ENCODE results near the gene BCAP31.
"Not testable (repeated sequence)": the region's sequence is repeated elsewhere in the genome, so short reads cannot be mapped to it uniquely, and the experiment has no call there.

BCAP31 gene

DNA sequence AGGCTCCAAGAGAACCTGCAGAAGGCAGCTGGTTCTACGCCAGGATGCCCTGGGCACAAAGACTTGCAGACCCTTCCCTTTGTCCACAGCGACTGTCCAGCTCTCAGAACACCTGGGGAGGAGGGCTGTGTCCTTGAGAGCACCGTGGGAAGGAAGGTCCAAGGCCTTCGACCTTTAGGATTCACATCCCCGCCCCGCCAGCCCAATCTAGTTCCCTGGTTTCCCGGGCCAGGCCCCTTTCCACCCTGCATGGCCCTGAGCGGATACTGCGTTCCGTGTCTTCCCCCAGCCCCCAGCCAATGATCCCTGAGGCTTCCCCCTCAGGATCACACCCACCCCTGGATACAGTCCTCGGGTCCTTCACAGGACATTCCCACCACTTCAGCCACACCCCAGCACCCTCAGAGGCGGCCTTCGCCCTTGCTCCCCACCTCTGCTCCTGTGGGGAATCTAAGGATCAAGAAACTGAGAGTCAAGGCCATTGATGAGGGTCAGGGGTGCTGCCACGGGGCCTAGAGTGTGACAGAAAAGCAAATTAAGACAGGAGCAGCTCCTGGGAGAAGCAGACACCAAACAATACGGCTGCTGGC lies 9.6 kb upstream of the BCAP31 start:
- no peak for DNase-seq

DNA sequence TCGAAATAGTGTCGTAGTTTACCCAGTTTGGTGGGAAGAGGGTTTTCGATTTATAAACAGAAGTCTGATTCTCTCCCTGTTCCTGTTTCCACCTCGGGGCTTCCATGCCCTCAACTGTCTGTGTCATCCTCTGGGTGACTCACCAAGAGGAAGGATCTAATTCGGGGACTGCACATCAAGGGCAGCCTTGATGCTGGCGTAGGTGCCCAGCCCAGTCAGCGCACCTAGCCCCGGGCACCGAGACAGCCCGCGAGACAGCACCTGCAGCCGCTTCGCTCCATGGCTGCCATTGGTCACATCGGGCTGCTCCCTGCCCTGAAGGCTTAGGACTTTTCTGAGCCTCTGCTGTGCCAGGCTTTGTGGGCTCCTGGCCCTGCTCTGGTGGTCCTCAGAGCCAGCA lies 8.2 kb upstream of the BCAP31 start:
- peak in 1 of 2 donors; percentile 38 for DNase-seq

DNA sequence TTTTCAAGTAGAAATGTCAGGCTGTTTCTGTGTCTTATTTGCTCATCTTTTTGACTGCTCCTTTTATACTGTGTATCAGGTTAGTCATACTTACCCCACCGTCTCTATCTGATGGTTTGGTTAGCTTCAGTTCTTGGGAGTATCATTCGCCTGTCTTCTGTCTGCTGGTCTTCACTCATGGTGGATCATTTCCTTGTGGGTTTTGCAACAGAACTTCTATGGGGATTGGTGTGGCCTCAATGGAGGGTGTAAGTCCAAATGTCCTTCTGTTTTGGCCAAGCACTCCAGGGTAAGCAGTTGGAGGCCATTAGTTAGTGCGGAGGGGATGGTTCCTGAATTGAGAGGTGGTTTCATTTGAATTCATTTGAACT lies 7.6 kb upstream of the BCAP31 start:
- no peak for DNase-seq

DNA sequence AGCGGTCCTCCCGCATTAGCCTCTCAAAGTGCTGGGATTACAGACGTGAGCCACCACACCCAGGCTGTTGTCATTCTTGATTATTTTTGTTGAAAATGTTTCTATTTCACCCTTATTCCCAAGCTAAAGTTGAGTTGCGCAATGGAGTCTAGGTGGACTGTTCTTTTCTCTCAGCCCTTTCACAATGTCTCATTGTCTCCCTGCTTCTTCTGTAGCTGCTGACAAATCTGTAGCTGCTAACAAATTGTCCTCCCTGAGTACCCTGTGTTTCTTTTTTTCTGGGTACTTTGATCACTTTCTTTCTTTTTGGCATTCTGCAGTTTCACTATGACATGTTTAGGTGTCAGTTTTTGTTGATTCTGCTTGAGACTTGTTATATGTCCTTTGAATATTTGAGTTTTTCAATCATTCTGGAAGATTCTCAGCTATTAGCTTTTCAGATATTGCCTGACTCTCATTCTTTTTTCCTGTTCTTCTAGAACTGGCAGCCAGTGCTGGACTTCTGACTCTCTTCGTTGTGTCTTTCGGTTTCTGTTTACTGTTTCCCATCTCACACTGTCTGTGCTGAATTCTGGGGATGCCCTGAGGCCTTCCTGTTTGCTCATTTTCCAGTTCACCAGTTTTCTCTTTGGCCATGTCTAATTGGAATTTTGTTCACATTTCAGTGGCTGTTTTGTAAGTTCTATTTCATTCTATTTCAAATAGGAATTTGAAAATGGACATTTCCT lies 7.1 kb upstream of the BCAP31 start:
- no peak for DNase-seq

DNA sequence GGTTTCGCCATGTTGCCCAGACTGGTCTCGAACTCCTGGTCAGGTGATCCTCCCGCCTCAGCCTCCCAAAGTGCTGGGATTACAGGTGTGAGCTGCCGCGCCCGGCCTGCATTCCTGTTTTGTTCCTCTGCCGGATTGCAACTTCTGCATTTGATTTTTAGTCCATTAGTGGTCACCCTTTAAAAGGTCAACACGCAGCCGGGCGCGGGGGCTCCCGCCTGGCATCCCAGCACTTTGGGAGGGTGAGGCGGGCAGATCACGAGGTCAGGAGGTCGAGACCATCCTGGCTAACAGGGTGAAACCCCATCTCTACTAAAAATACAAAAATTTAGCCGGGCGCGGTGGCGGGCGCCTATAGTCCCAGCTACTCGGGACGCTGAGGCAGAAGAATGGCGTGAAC lies 5.9 kb upstream of the BCAP31 start:
- not testable (repeated sequence) for DNase-seq

DNA sequence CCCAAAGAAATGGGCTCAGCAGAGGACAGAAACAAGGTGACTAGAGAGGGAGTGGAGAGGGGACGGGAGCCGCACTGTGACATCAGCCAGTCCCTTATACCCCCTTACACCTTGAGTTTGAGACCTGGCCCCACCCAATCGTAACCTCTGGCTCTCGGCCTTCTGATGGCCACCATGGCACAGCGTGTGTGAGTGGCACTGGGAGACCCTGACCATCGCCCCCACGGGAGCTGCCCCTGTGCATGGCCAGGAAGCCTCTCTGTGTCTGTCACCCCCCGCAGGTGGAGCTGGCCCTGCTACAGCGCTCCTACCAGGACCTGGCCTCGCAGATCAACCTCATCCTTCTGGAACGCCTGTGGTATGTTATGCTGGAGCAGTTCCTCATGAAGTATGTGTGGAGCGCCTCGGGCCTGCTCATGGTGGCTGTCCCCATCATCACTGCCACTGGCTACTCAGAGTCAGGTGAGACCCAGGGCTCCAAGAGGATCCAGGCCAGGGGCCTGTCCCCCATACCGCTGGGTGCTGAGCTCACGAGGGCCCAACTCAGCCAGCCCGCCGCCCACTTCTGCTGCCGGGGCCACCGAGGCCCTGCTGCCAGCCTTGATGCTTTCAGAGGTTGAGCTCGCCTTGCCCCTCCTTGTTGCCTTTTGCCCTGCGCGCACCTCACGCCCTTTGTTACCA lies 4.9 kb upstream of the BCAP31 start:
- DNase-seq = no peak

DNA sequence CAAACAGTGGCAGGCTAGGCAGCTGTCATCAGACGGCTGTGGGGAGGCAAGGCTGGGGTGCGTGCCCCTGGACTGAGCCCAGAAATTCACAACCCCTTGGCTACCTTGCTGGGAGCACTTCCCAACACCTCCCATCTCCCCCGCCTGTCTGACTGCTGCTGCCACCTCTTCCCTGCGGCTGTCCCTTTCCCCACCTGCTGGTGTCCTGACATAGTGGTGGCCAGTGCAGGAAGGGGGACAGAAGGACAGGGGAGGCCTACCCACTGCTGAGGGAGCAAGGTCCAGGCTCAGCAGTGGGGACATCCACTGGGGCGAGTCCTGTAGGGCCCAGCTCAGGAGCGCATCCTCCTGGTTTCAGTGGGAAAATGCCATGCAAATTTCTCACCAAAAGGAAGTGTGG lies 3.9 kb upstream of the BCAP31 start:
- no peak for DNase-seq

DNA sequence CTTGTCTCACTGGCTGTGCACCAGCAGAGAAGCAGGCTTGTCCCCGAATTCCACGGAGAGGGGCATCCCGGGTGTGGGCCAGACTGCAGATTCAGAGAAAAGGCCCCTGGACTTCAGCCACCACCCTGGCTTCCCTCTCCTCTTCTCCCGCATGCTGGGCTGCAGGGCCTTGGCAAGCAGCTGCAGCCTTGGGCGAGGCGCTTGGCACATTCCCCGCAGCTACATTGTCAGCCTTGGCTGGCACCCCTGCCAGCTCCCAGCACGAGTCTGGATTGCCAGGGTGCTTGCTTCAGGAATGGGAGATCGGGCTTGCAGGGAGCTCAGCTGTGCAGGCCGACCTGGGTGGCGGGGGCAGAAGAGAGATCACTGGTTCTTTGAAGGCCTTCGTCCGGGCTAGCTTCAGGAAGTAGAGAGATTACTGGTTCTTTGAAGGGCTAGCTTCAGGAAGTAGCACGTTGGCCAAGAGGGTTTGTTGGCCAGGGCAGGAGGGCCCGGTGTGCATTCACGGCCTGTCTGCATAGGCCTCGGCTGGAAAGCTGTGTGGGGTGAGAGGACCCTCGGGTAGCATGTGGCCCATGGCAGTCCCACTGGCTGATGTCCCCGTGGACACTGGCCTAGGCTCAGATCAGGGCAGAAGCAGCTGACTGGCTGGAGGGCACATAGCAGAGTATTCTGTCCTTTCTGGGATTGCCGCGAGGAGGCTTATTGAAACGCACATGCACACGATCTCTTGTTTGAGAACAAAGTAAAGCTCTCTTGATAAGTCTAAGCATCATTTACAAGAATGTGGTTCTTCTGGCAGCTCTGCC lies 3.1 kb upstream of the BCAP31 start:
- no peak for DNase-seq

DNA sequence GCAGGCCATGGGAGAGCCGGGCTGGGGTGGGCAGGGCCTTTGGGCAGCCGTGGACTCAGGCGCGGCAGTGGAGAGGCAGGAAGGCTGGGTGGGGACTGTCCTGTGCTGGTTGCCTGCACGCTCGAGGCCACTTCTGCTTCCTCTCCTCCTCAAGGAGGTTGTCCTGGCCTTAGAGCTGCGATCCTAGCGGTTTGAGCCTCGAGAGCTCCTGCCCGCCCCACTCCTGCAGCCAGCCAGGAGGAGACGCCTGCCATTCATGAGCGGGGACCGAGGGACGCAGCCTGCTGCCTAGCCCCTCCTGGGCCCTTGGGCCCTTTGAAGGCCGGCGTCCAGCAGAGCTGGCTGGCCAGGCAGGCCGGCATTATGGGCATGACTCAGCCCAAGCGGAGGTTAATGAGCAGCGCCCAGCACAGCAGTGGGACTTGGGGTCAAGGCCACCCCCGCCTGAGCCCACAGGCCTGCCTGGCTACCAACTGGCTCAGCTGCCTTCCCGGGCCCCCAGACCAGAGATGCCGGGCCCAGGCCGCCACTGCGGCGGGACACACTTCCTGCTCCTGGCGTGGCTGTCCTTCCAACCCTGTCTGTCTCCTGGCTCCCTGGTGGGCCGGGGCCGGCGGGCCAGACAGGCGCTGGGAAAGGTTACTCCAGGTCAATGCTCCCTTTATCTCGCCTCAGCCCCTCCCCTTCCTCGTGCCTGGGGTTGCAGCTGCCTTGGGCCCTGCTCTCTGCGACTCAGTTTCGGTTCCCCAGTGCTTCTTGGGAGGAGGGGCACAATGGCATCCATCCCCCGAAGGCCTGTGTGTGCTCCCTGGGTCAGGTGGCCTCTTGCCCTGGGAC lies 2.3 kb upstream of the BCAP31 start:
- peak; percentile 52 to 74 for DNase-seq

DNA sequence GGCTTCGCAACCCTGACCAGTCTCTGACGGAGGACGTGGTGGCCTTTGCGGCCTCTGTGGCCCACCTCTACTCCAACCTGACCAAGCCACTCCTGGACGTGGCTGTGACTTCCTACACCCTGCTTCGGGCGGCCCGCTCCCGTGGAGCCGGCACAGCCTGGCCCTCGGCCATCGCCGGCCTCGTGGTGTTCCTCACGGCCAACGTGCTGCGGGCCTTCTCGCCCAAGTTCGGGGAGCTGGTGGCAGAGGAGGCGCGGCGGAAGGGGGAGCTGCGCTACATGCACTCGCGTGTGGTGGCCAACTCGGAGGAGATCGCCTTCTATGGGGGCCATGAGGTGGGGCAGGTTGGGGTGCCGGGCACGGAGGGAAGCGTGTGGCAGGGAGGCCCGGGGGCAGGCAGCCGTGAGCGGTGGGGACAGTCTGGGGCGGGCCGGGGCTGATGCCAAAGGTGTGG lies 1.7 kb upstream of the BCAP31 start:
- DNase-seq = no peak

DNA sequence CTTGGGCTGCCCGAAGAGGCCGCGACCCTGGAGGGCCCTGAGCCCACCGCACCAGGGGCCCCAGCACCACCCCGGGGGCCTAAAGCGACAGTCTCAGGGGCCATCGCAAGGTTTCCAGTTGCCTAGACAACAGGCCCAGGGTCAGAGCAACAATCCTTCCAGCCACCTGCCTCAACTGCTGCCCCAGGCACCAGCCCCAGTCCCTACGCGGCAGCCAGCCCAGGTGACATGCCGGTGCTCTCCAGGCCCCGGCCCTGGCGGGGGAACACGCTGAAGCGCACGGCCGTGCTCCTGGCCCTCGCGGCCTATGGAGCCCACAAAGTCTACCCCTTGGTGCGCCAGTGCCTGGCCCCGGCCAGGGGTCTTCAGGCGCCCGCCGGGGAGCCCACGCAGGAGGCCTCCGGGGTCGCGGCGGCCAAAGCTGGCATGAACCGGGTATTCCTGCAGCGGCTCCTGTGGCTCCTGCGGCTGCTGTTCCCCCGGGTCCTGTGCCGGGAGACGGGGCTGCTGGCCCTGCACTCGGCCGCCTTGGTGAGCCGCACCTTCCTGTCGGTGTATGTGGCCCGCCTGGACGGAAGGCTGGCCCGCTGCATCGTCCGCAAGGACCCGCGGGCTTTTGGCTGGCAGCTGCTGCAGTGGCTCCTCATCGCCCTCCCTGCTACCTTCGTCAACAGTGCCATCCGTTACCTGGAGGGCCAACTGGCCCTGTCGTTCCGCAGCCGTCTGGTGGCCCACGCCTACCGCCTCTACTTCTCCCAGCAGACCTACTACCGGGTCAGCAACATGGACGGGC lies 1.0 kb upstream of the BCAP31 start:
- no peak for DNase-seq

DNA sequence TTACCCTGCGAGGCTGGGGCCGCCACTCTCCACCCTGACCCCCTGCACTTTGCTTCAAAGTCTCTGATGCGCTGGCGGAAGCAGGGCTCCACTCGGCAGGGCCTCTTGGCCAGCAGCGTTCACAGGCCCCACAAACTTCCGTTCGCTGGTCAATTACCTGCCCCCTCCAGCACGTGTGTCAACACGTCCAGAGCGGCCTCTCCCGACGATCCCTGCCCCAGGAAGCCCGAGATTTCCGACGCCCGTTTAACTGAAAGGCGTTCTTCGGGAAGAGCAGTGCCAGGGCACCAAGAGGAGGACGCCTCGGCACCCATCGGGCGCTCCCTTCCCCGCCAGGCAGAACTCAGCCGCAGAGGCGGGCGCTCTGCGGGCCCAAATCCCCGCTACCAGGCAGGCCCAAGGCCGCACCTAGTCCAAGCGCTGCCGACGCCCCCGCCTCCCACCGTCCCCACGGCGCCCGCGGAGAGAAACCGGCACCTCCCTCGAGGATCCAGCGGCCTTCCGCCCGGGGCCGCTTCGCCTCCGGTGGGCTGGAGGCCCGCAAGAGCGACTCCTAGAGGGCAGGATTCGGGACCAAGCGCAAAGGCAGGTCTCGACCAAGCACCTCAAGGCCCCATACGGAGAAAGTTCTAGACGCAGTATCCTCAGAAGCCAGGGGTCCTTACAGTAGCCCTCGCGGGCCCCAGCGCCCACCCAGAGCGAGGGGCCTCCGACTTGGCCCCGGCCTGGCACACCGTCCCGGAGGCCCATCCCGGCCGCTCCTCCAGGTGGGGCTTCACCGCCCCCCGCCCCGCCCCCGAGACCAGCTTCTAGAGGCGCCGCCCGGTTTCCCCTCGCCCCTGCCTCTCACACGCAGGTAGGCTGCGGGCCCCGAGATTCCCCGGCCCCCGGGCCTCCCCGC lies 586 bp downstream of the BCAP31 start:
- peak in 1 of 2 donors; percentile 45 for DNase-seq

DNA sequence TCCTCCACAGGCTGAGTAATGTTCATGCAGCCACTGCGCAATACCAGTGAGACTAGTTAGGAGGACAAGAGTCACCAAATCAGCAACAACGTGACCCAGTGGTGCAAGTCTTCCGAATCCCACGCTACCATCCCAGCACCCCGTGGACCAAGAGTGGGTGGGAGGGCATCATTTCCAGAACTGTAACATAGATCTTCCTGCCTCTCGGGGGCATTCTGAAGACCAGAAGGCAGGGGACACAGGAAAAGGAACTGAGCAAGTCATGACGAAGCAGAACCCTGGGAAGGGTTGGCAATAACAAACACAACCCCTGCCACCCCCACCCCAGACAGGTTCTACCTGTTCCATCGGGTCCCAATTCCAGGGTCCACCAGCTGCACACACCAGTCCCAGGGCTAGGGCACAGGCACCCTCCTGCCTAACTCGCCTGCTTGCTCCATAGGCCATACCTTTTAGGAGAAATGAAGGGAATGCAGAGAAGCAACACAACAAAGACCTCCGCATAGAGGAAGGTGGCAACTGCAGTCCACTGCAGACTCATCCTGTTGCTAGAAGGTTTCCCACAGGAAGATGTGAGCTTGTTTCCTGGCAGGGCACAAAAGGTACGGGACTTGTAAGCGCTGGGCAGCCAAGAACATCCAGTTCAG lies 1.4 kb downstream of the BCAP31 start:
- no peak for DNase-seq

DNA sequence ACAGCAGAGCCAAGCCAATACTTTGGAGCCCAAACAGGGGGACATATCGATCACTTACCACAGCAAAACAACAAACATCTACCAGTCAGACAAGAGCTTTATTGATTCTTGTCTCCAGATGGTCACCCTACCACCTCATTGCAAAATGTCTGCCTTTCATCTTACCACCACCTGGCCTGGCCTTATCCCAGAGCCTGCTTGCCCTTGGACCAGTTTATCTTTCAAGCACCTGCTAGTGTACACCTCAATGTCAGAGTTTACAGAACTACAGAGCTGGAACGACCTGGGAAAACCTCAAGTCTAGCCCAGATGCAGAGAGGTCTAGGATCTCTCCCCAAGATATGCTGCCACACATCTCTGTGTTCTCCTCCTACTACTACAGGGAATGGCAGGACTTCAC lies 4.5 kb downstream of the BCAP31 start:
- DNase-seq = no peak

DNA sequence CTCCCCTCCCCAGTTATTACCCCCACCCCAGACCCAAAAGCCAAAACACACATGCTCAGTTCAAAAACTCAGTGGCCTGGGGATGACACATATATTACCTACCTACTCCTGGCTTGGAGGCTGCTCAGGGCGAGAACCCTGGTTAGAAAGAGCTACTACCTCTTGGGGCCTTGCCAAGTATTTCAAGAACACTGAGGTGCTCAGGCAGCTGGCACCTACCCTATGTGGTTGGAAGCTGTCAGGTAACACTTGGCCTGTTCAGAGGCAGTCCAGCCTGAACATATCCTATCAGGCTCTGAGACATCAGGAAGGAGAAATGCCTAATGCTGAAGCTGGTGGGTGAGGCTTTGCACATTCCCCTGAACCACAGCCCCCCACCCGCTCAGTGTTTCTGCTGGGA lies 4.9 kb downstream of the BCAP31 start:
- no peak for DNase-seq

DNA sequence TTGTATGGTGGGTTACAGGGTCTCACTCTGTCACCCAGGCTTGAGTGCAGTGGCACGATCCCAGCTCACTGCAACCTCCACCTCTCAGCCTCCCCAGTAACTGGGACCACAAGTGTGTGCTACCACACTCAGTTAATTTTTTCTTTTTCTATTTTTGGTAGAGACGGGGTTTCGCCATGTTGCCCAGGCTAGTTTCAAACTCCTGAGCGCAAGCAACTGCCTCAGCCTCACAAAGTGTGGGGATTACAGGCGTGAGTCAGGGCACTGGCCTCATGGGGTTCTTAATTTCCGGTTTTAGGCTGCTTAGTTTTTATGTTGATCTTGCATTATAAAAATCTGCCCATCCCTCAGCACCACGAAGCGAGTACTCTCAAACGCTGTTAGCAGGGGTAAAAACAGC lies 6.7 kb downstream of the BCAP31 start:
- no peak for DNase-seq

DNA sequence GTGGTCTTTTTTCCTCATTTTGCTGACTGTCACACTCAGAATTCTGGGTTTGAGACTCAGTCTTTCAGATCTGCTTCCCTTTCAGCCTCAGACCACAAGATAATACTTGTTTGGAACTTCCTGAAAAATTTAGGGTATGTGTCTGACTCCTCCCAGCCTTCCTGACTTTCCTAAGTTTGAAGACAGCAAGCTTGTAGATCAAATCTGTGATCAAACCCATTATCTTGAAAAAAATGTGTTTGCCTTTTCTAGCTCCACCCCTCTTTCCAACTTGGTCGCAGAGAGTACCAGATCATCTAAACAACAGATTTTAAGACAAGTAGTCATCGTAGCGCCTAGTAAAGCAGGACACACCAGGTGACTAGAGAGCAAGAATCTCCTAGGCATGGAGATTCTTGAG lies 9.9 kb downstream of the BCAP31 start:
- no peak for DNase-seq

DNA sequence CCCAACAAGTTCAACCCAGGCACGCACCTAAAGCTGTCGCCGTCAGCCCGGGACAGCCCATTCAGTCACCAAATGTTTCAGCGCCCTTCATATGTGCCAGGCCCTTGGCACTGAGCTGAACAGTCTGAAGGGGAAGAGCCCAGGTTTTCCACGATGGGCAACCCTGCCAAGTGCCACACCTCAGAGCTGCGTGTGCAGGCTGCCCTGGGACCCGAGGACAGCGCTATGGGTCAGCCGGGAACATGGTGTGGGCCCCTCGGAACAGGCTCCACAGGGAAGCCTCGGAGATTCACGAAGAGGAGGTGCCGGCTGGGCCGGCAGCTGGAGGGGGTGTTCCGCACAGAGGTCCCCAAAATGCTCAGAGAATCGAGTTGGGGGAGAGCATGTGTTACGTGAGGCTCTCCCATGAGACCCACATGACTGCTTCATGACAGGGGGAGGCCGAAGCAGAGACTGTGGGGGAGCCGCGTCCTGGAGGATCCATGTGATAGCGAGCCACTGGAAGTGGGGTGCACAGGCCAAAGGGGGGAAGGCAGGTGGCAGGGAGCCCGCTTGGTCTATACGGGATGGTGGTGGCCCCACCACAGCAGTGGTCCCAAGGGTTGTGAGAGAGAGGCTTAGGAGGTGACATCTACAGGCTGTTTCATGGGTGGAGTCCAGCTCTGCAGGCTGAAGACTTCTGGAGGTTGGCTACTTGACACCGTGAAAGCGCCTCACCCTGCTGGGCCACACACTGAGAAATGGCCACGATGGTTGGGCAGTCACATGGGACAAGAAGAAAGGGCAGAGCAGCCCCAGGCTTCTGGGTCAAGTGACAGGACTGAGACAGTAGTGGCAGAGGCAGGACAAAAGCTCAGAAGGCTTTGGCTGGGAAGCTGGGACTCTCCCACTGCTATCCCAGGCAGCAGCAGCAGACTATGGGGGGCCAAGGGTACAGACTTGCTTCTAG lies 14.2 kb downstream of the BCAP31 start:
- DNase-seq = no peak

DNA sequence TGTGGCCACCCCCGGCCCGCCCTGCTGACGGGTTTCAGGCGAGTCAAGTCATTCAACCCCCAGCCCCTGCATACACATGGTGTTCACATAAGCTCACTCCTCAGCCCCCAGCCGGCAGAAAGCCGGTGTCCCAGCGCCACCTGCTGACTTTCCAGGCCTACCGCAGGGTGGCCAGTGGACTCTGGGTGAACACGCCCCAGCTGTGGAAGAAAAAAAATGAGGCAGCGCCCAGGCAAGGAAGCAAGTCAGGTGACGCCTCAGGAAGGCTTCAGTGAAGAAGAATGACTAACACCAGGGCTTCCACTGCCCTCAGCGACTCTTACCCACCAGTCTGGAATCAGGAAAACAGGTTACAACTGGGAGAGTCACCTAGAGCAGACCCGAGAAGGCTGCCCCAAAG lies 15.8 kb downstream of the BCAP31 start:
- DNase-seq = peak; percentile 37 to 49
